ENCODE data around the gene SERPINA1.

GRCh38 chr14:94382099-94382715 is 6.2 kb downstream of the SERPINA1 start:
- TF ChIP-seq EGR1 (IDR thresholded peaks at IDR 0.05; ENCODE audit: low read depth) = no peak
- TF ChIP-seq CEBPB (IDR thresholded peaks at IDR 0.05; ENCODE audit: low read depth) = no peak
- no peak for TF ChIP-seq JUND (IDR thresholded peaks at IDR 0.05)

All from HCT116 (cell line).